Gastroesophageal sphincter (tissue), 3 donors: ENCODE measurements around the gene INPP4B.

Experiments used
- CTCF ChIP-seq, 4 experiments: fragments of 200-600 bp in 2 of 4; fragments of 450-650 bp in 2 of 4; sonication (generic) in 1 of 4; IDR thresholded peaks; one replicate each; pipeline ENCODE4 v1.5.1; 2017 to 2019; ENCODE audit warnings: antibody characterized with exemption in 4 of 4, mild to moderate bottlenecking in 2 of 4, moderate library complexity in 2 of 4
- EP300 ChIP-seq: sonication (generic); formaldehyde crosslinking; IDR thresholded peaks from one replicate; pipeline ENCODE4 v1.6.1; 2017; ENCODE audit warnings: antibody characterized with exemption, mild to moderate bottlenecking
- POLR2A ChIP-seq, 2 donors: fragments of 450-650 bp; IDR thresholded peaks; one replicate each; pipeline ENCODE4 v1.6.1; 2017; ENCODE audit warnings: antibody characterized with exemption in 2 of 2, mild to moderate bottlenecking in 2 of 2, moderate library complexity in 1 of 2

DNA sequence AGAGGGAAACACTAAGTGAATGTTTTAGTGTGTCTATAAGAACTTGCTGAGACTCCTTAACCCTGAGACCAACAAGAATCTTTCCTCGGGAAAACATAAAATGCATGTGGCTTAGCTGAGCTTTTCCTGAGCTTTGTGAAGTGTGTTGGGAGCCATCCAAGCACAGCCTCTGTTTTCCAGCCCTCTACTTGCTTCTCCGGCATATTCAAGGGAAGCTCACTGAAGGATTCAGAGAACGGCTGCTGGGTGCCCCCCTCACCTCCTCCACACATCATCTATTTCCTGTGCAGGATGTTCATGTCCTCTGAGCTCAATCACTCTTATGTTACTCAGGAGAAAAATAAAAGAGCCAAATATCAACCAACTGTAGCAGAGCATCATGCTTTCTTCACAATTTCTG, 717.6 kb downstream of the INPP4B start:
- TF ChIP-seq CTCF (IDR thresholded peaks at IDR 0.05) (no peak), POLR2A (IDR thresholded peaks at IDR 0.05) (no peak), EP300 (no peak)
